ENCODE measurements around the gene PHF12.

The PHF12 gene

GRCh38 chr17:28951428-28951990 lies at the start of gene PHF12:
PHF12 (minus strand) TSS chr17:28951518; CDS start chr17:28950960, 558 bp downstream.
- peak; percentile 100 for DNase-seq

GRCh38 chr17:29000973-29001372 lies 49.7 kb upstream of the PHF12 start:
- DNase-seq, result no peak

GRCh38 chr17:28999206-28999605 lies 47.9 kb upstream of the PHF12 start:
- no peak for DNase-seq

- no peak for DNase-seq
These were observed 46.5 kb upstream of the PHF12 start for GRCh38 chr17:28997806-28998205.

GRCh38 chr17:28996554-28997096 lies 45.3 kb upstream of the PHF12 start:
- DNase-seq, result no peak

- no peak for DNase-seq
These were observed 42.5 kb upstream of the PHF12 start for GRCh38 chr17:28993645-28994426.

GRCh38 chr17:28992625-28993600 lies 41.6 kb upstream of the PHF12 start:
- DNase-seq, result no peak

GRCh38 chr17:28992185-28992584 lies 40.9 kb upstream of the PHF12 start:
- no peak for DNase-seq

- no peak for DNase-seq
These were observed 40.5 kb upstream of the PHF12 start for GRCh38 chr17:28991779-28992178.

- no peak for DNase-seq
These were observed 37.7 kb upstream of the PHF12 start for GRCh38 chr17:28989028-28989427.

GRCh38 chr17:28988475-28988874 lies 37.2 kb upstream of the PHF12 start:
- no peak for DNase-seq

GRCh38 chr17:28986714-28987655 lies 35.7 kb upstream of the PHF12 start:
- DNase-seq, result no peak

- no peak for DNase-seq
These were observed 34.8 kb upstream of the PHF12 start for GRCh38 chr17:28985950-28986713.

GRCh38 chr17:28983286-28984230 lies 32.2 kb upstream of the PHF12 start:
- no peak for DNase-seq

- DNase-seq, result peak; percentile 84
These were observed 30.9 kb upstream of the PHF12 start for GRCh38 chr17:28982131-28982793.

GRCh38 chr17:28978356-28978964 lies 27.1 kb upstream of the PHF12 start:
- no peak for DNase-seq

- no peak for DNase-seq
These were observed 26.5 kb upstream of the PHF12 start for GRCh38 chr17:28977659-28978355.

GRCh38 chr17:28975646-28976045 lies 24.3 kb upstream of the PHF12 start:
- no peak for DNase-seq
